OCI-LY3 (cell line): Measurements from ENCODE around the gene CCDC127.

Experiments used
- CTCF ChIP-seq: fragments of 200-600, 300-600 bp; sonication (generic); IDR thresholded peaks from 2 replicates; pipeline ENCODE4 v1.5.1; 2014; ENCODE audit warnings: antibody characterized with exemption, low read length, low read depth
- EZH2phosphoT487 ChIP-seq: fragments of 200-600 bp; shearing (Covaris generic); IDR thresholded peaks from 2 replicates; pipeline ENCODE4 v1.6.1; 2018; ENCODE audit warnings: antibody characterized with exemption, mixed run types, low read depth

GRCh38 chr5:180286-180918, 37.6 kb downstream of the CCDC127 start:
- no peak for TF ChIP-seq CTCF
- TF ChIP-seq EZH2phosphoT487, result no peak
